Amniotic epithelial cell (primary cell): ENCODE results near the gene THADA.

Experiments
- DNase-seq: peaks from one replicate; pipeline ENCODE4 v3.0.0-alpha.2; 2010; ENCODE audit warnings: low read depth

The THADA gene

DNA sequence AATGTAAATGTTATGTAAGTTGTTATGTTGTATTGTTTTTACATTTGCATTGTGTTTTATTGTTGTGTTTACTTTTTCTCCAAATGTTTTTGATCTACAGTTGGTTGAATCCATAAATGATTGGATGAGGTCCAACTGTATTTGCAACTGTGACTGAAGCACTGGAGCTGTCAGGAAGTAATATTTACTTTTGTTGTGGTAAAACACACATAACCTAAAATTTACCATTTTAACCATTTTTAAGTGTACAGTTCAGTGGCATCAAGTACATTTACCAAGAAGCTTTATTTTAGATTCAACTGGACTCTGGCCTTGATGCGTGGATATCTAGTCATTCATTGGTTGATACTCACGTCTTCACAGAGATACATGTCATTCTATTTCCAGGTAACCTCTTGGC is 181.8 kb downstream of the THADA start:
- no peak for DNase-seq

DNA sequence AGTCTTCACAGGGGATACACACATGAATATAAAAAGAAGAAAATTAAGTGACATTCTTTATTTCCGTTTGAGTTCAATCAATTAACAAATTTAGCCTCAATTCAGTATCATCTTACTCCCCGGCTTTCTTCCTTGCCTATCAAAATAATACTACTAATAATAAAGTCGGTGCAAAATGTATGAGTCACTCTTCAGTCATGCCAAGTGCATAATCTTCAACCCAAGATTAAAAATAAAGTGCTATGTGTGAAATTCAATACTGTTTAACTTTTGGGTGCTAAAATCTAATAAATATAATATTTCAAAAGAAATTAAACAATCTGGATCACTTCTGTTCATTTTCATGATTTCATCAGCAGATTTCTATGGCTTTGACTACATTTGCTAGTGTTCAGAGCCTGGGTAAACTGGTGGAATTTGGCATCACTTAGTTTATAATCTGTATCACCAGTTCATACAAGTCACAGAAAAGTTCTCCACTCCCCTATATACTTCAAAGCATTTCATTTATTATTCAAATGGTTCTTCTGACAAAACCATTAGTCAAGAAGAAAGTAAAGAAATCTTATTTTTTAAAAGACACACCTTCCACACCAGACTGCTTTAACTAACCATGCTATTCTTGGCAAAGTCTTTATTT is 183.6 kb downstream of the THADA start:
- peak; percentile 21 for DNase-seq

DNA sequence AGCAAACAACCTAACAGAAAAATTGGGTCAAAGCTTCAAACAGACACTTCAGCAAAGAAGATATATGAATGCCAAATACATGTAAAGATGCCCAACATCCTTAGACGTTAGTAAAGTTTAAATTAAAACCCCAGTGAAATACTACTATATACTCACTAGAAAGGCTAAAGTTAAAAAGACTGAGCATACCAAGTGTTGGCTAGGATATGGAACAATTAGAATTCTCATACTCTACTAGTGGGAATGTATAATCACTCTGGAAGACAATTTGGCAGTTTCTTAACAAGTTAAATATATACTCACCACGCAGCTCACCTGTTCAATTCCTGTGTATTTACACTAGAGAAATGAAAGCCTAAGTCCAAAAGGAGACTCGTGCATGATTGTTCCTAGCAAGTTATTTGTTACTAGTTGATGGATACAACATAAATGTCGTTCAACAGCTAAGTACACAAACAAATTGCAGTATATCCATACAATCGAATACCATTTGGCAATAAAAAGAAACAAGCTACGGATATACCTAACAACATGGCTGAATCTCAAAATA is 185.7 kb downstream of the THADA start:
- no peak for DNase-seq

DNA sequence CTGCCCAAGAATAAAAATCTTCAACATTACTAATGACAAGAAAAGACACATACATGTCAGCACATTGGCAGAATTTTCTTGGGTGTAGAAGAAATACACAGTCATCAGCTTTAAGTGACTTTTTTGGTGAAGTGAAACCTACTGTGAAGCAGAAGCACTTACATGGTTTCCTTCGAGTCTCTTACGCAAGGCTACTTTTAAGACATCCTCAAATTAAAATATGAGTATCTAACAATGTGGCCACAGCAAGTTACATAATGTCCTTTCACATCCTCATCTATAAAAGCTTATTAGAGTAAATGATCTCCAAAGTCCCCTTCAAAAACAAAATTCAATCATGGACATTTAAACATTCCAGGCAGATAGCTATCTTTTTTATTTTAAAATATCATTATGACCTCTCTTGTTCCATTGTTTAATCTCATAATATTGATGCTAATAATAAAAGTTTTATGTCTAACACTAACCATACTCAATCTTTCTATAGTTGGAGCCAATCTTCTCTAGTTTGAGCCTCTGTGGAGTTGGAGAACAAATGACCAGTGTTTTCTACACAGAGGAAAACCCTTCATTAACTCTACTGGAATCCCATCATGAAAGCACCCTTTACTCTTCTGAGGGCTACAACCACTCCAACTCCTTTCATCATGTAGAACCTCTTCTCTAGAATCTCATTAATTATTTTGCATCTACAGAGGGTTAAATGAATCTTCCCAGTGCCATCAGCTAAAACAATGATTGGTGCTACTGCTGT is 187.3 kb downstream of the THADA start:
- no peak for DNase-seq

DNA sequence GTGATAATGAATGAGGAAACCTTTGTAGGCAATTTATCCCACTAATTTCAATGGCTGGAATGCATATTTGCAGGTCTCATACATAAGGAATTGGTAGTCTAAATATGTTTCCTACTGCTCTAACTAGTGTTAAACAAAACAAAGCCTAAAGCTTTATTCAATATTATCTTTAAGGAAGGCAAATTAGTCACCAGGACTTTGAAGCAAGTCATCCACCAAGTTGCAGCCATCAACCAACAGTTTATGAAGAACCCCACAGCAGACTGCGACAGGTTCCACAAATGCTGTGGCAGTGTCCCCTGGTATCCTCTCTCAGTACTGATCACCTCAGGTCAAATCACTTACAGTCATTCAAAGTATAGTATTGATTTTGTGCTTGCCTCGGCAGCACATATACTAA is 187.9 kb downstream of the THADA start:
- DNase-seq = no peak

DNA sequence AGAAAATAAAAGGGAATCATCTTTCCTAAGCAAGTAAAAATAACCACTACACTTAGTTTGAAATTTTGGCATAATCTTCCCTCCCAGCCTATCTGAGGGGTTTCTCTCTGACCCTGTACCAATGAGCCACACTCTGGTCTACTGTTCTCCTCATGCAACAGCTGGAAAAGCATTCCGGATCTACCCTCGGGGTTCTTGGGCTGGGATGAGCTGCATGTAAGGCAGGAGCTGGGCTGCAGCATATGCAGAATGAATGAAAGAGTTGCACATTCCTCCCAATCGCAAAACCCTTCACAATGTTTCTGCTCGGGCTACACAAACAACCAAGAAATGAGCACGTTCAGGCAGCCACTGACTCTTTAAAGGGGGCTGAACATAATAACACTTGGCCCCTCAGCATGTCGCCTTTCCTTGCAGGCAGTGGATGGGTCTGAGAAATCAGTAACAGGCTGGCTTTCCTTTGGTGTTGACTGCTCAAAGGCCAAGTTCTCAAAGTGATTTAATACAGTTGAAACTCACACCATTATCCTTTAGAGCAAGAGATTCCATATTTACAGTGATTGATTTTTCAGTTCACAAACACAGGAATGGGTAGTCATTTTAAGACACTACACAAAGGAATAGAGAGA is 189.1 kb downstream of the THADA start:
- DNase-seq = no peak

DNA sequence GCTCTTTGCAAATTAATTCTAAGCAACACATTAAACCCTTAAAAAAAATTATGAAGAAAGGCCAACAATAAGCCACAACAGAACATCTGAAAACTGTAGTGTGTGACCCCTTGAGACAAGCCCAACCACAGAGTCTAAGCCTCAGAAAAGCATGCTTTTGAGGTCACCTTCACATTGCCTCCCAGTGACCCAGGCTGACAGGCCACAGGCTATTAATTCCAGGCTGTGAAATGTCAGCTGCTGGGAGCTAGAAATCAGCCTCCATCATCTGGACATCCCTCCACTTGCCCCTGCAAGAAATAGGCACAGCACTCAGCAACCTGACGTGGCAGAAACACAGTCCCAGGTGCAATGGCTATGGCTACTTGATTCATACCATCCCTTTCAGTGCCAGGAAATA is 190.0 kb downstream of the THADA start:
- no peak for DNase-seq

DNA sequence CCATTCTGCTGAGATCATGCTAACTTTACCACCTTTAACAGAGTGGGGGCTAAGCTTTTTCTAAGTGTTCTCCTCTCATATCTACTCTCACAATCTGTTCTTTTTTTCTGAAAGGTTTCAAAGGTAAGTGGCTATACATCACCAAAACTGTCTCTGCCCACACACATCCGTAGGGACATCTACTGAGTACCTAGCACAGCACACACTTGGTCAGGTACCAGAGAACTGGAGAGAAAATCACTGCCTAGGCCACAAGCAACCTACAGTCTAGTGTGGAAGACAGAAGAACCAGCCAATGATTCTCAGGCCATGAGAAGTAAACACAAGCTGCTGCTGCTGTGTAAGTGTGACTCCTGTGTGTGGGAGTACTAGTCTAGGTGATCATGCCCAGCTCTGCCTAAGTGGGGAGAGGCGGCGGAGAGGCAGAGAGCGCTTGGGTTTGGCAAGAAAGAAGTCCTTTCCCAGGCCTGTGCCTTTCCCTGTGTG is 193.3 kb downstream of the THADA start:
- DNase-seq = peak; percentile 66

DNA sequence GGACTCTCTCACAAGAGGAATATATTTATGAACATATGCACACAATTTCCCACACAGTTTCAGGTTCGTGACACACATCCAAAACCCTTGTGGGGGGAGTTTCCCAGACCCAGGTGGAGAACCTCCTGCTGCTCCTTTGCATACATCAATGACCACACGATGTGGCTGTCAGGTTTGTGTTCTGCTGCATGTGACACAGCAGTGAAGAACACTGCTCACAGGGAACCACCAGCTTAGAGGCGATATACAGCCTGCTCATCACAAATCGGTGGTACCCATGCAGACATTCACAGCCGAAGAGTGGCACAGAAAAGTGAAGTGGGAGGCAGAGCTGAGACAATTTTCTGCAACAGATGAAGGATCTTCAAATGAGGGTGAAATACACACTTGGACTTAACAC is 193.8 kb downstream of the THADA start:
- DNase-seq = no peak

DNA sequence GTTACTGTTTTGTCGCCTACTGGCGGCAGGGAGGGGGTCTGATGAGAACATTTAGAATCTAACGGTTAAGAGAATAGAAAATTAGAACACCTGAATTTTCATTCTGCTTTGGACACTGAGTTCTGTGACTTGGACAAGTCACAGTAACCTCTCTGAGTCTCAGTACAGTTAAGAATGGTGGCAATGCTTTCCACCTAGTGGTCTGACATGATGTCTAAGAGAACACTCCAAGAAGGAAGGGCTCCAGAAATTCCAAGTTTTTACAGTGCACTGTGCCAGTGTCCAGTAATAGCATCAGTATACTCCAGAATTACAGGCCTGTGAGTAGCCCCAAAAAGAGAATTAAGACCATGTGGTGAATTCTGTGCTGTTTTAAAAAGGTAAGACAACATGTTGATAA is 195.3 kb downstream of the THADA start:
- DNase-seq = no peak

DNA sequence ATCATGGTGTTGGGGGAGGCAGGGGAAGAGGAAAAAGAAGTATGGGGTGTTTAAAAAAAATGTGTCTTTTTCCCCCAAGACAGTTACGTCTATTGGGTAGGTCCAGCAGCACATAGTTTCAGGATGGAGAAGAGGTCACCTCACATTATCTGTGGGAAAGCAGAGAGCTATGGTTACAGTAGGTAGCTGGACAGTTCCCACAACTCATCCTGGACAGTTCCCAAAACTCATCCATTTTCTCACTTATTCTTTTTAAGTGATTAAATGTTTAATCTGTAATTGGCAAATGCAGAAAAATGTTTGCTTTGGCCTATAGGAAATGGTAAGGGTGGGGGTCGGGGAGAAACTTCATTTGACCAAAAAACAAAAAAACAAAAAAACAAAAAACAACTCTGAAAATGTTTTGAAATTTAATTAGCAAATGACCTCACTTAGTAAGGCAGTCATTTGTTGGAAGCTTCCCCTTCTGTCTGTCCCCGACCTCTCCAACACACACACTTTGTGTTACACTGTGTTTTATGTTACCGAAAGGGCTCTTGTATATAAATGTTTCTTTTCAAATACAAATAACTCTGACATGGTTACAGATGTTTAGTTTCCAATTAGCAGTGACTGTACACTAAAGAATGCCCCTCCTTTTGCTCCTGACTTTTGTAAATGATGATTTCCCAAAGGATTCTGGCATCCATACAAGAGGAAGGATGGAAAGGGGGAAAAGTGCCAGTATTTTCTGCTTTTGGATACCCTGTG is 196.1 kb downstream of the THADA start:
- DNase-seq = peak; percentile 64

DNA sequence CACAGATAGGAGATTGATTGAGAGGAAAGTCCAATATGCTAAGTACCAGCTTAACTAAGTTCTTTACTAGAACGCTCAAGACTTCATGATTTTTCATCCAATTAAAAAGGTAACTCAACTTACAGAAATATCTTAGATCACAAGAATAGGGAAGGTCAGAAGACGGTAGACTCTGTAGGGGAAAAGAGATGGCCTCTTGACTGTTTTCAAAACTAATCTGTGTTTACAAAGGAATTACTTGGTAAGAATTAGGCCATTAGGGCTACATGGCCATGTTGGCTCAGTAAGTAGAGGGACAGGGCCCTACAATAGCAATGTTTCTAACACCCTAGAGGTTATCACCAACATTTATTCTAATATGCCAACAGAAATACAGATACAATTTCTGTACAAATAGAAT is 196.7 kb downstream of the THADA start:
- no peak for DNase-seq

DNA sequence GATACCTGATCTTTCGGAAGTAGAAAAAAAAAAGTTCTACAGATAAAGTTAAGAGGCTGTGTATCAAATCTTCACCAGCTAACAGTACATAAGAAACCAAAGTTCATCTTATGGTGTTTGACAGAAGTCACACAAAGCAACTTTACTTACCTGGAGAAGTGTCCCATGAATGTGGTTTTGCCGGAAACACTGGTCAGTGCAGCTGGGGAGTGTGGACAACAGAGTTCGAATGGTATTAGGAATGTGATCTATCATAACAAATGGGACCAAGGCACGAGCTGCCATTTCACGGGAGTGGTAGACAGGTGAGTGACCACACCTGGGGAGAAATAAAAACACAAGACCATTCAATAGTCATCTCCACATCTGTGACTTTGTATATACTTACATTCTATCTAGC is 198.0 kb downstream of the THADA start:
- no peak for DNase-seq

DNA sequence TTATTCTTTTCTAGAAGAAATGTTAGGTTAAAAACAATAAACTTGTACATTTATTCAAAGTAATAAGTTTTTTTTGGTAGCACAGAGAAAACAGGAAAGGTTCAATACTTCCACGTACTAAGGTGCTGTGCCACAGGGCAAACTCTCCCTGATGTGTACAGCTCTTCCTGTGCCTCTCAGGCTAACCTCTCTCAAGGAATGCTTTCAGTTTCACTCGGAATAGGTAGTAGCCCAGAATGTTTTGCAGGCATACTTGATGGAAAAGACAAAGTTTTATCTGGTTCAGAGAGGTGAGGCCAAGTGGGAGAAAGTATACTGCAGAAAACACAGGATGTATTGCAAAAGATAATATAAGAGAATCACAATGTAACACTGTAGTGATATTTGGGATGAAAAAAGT is 198.4 kb downstream of the THADA start:
- DNase-seq = no peak

DNA sequence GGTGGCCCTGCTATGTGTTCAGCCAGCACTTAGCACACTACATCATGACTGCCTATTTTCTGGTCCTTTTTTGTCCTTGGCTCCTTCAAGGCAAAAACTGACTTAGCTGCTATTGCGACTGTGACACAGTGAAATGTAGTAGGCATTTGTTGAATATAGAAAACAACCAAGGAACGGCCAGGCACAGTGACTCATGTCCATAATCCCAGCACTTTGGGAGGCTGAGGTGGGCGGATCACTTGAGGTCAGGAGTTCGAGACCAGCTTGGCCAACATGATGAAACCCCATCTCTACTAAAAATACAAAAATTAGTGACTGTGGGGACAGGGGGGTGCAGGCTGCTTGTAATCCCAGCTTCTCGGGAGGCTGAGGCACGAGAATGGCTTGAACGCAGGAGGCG is 199.5 kb downstream of the THADA start:
- peak; percentile 53 for DNase-seq

DNA sequence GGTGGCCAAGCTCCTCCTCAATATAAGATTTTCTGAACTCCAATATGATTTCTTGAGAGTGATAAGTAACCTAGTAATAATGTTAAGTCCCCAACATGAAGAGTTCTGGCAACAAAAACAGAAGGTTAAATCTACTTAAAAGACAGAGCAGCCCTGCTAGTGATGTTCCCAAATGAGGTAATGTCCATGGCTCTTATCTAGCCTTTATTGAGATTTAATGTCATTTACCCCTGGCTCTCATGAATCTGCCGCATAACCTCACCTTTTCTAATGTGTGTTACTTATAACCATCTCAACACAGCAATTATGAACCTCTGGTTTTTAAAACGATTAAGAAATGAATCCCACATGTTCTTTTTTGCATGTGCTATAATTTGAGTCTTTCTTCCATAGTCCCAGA is 201.9 kb downstream of the THADA start:
- no peak for DNase-seq

DNA sequence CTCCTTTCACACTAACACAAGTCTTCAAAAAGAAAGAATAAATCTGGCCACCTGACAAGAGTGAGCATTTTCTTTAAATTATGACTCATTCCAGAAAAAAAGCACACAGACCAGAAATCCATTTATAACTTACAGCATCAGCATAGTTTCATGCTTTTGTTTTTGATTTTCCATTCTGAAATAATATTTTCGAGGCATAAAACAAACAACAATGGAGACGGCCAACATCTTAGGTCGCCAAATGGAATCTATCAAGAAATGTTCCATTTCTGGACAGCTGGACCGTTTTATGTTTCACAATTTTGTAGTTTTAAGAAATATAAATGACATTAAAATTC is 204.0 kb downstream of the THADA start:
- peak; percentile 41 for DNase-seq

DNA sequence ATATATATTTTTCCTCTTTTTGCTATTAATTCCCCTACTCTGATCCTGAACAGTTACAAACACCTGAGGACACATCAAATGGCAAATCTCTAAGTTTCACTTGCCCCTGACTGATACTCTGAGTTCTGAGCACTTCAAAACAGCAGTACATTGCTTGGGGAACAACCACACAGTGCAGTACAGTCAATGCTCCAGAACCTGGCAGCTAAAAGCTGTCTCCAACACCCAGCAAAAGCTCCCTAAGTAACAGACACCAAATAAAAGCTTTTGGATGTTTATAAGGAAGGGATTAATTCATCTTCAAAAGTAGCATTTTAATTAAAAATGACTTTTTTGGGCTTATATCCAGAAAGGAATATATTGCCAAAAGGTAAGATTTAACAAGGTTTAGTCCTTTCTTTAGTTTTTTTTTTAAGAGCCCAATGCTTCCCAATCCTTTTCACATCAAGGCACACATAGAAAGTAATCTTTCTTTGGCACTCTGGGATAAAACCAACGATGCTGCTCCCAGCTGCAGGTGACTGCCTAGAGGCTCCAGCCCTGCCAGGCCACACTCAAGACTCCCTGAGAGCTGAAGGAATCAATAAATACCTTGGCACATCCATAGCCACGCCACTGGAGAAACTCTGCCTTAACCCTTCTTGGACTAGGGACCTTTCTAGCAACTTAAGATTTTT is 204.5 kb downstream of the THADA start:
- DNase-seq = no peak

DNA sequence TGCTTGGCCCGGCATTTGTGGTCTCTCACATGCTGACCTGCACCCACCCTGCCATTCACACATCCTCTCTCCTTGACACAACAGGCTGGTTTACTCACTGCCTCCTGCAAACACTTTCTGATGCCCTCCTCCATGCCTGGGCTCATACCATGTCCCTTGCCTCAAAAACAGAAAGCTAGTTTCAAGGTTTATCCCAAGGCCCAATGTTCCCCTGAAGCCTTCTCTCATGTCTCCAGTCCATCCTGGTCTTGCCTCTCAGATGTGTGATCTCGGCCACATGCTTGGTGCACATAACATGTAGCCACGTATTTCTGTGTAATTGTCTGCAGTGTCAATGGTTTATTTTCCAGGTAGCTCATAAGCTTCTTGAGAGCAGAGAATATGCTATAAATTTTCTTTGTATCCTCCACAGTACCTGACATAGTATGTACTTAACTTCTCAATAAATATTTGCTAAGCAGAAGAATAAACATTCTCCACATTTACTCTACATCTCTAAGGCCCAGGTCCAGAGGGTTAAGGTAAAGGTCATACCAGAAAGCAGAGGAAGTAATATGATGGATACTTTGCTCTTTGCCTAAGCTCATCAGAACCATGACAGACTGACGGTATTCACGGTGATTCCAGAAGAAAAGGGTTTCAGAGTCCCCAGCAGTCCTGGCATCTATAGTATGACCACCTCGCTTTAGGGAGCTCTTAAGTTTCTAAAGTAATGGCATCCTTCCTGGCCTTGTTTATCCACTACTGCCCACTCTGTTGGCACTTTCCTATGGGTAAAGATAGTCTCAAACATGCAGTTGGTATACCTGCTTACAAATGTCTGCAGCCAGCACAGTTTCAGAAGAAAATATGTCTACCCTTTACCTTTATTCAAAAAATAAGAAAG is 206.0 kb downstream of the THADA start:
- no peak for DNase-seq

DNA sequence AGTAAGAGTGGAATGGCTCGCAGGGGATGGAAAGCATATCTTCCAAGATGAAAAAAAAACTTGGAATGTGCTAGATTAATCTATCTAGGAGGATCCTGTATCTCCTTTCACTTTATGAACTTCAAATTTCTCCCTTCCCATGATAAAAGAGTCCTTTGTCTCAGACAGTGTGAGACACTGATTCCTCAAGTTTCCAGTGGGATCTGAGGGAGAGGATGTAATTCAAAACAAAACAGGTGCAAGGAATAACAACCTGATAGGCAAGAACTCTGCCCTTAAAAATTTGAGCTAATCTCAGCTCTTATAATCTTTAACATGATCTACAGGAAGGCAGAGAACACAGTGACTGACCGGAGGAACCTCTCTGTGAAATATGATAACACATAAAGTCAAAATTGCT is 207.5 kb downstream of the THADA start:
- no peak for DNase-seq
